Choroid plexus epithelial cell (primary cell): ENCODE results near the gene KRT74.

Experiments used
- DNase-seq: peaks from one replicate; pipeline ENCODE4 v3.0.0-alpha.2; 2010; ENCODE audit warnings: low read depth
- H3K4me3 ChIP-seq: 2 replicates; pipeline ENCODE4 v1.5.1; 2011; ENCODE audit warnings: low read depth, mild to moderate bottlenecking, control low read depth, low read length, moderate library complexity
- CTCF ChIP-seq: conservative IDR thresholded peaks from 2 replicates; pipeline ENCODE4 v1.5.1; 2011; ENCODE audit warnings: low read depth, mild to moderate bottlenecking, control low read depth, inconsistent platforms, low read length, moderate library complexity

Gene KRT74

GRCh38 chr12:52551216-52551865, 22.3 kb downstream of the KRT74 start:
- DNase-seq, result peak; percentile 6
- no peak overlapping the region for H3K4me3 ChIP-seq
- no peak for TF ChIP-seq CTCF

GRCh38 chr12:52546126-52546525, 27.5 kb downstream of the KRT74 start:
- H3K4me3 ChIP-seq, result no peak overlapping the region
- DNase-seq, result no peak
- no peak for TF ChIP-seq CTCF

- no peak overlapping the region for H3K4me3 ChIP-seq
- no peak for TF ChIP-seq CTCF
- DNase-seq, result no peak
These were observed 29.4 kb downstream of the KRT74 start for GRCh38 chr12:52543985-52544883.

- no peak for TF ChIP-seq CTCF
- DNase-seq, result no peak
- H3K4me3 ChIP-seq, result no peak overlapping the region
These were observed 30.8 kb downstream of the KRT74 start for GRCh38 chr12:52542785-52543318.

- DNase-seq, result no peak
- H3K4me3 ChIP-seq, result no peak overlapping the region
- TF ChIP-seq CTCF, result no peak
These were observed 31.5 kb downstream of the KRT74 start for GRCh38 chr12:52542157-52542556.

- no peak for TF ChIP-seq CTCF
- H3K4me3 ChIP-seq, result no peak overlapping the region
- no peak for DNase-seq
These were observed 31.9 kb downstream of the KRT74 start for GRCh38 chr12:52541709-52542108.
